ENCODE results near the gene SPSB1. TPM values are rescaled to one million over a fixed set of nuclear protein-coding genes. Genes with fewer than 3 reads are reported as not detected.
A peak's percentile ranks its signal among the peaks of the same experiment; 100 is the strongest.

The SPSB1 gene
- total and polyA plus RNA-seq, 2 of the 4 experiments (the other 2 are of a cell fraction): 16.7 to 19.8 TPM

DNA sequence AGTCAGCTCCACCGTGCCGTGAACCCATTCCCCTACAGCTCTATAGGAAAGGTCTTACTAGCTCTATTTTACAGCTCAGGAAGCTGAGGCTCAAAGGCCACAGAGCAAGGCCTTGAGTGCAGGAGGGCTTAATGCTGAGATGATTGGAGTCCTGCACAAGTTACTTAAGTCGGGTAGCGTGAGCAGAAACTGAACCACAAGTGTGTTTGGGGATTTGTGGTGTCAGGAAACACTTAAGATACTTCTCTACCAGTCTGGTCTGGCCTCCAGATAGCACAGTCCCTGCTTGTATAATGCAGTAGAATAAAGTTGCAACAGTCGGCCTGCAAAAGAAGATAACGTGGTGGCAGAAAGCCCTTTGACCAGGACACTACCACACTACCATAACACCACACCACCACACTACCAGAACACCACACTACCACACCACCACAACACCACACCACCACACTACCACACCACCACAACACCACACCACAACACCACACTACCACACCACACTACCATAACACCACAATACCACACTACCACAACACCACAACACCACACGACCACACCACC is 118.1 kb downstream of the SPSB1 start:
- POLR2A ChIA-PET (ENCODE audit: unreplicated experiment): no interaction called here

More for the DNA sequence above, 118.1 kb downstream of the SPSB1 start:
- Histone ChIP-seq H3K4me2 (ENCODE audit: low read depth, low read length) (no peak overlapping the region), H3K4ac (ENCODE audit: low read depth, low read length) (peak overlapping the region; percentile 87), H3K56ac (ENCODE audit: extremely low read depth, insufficient read depth, low read length) (no peak overlapping the region), H2BK5ac (ENCODE audit: low read depth, low read length, poor library complexity, severe bottlenecking) (peak overlapping the region; percentile 97), H3K4me1 (ENCODE audit: control insufficient read depth, insufficient read depth, low read length) (peaks cover 18% of the 10 kb centered on the region), H2BK120ac (ENCODE audit: low read depth, low read length) (peak overlapping the region; percentile 57), H4K91ac (ENCODE audit: insufficient read depth, low read depth, low read length) (peak overlapping the region; percentile 5; the same call in 1 of the 2 replicates), H3K9me1 (ENCODE audit: insufficient read depth, low read length) (peaks cover 19% of the 10 kb centered on the region), H2AK9ac (replicated peaks; ENCODE audit: low read depth, low read length, poor library complexity) (peak overlapping the region; percentile 81), H2BK15ac (ENCODE audit: low read depth, low read length) (peak overlapping the region; percentile 90; the same call in 2 of the 3 replicates), H2AFZ (replicated peaks; ENCODE audit: low read length, poor library complexity) (peak overlapping the region; percentile 78), H2BK20ac (ENCODE audit: low read depth, low read length) (peak overlapping the region; percentile 78), H3K27ac (ENCODE audit: insufficient read depth, low read length) (peak overlapping the region; percentile 22; the same call in 1 of the 2 replicates), H4K20me1 (ENCODE audit: insufficient read depth, low read length) (no peaks in the 10 kb centered on the region), H3K14ac (replicated peaks; ENCODE audit: low read depth, low read length) (peak overlapping the region; percentile 98), H3K36me3 (ENCODE audit: control insufficient read depth, insufficient read depth, low read length) (no peaks in the 10 kb centered on the region), H3K79me1 (ENCODE audit: low read depth in 1 of 2, low read length in 2 of 2) (peaks cover 0 to 5% of the 10 kb centered on the region in 2 experiments; a peak in 1 of 4 replicates), H3K9ac (ENCODE audit: low read depth, low read length) (no peak overlapping the region), H3K9me3 (ENCODE audit: control insufficient read depth, insufficient read depth, low read length) (no peaks in the 10 kb centered on the region), H4K8ac (ENCODE audit: low read depth in 2 of 2, low read length in 2 of 2) (peak overlapping the region in 1 of 2 experiments; percentile 84; a peak in 2 of 4 replicates), H3K23ac (ENCODE audit: low read depth, low read length) (peak overlapping the region; percentile 81; the same call in 1 of the 2 replicates), H4K5ac (ENCODE audit: low read depth, low read length) (peak overlapping the region; percentile 75), H3K4me3 (ENCODE audit: insufficient read depth, low read depth, low read length) (no peak overlapping the region), H2AK5ac (ENCODE audit: low read depth, low read length) (peak overlapping the region; percentile 100), H3K27me3 (ENCODE audit: control insufficient read depth, insufficient read depth, low read length) (no peaks in the 10 kb centered on the region), H3K18ac (ENCODE audit: low read depth, low read length) (peak overlapping the region; percentile 64)
- intact Hi-C loops (cut with micrococcal nuclease): no loop called here
- in situ Hi-C loops (cut with MboI; ENCODE audit: low sequenced_read_pairs): no loop called here
- peak; percentile 26 for DNase-seq
- no TSS peak for BruUV-seq (replicated peaks)
- ATAC-seq (ENCODE audit: low read depth): no peak
- dilution Hi-C loops (cut with HindIII; ENCODE audit: low sequenced_read_pairs, unreplicated experiment): no loop called here
- CTCF ChIA-PET: no interaction called here
- no CpG with 5 or more reads among the region's 7 CpGs for WGBS, 2 experiments (ENCODE audit: extremely low coverage in 2 of 2, insufficient read length in 1 of 2)
- no peak for TF ChIP-seq MXI1 (IDR thresholded peaks at IDR 0.05; ENCODE audit: borderline replicate concordance, low read depth, low read length)
- TF ChIP-seq POLR2A (IDR thresholded peaks at IDR 0.05; ENCODE audit: low read depth, low read length): no peak
- no peak for TF ChIP-seq CHD1 (IDR thresholded peaks at IDR 0.05; ENCODE audit: low read depth, low read length)
- no peak for TF ChIP-seq FOS (IDR thresholded peaks at IDR 0.05; ENCODE audit: low read depth, low read length)
- no peak for TF ChIP-seq SMC3 (IDR thresholded peaks at IDR 0.05; ENCODE audit: low read depth, low read length)
- no peak for TF ChIP-seq CEBPB (IDR thresholded peaks at IDR 0.05; ENCODE audit: low read depth, low read length)
- TF ChIP-seq, protein P1, sequence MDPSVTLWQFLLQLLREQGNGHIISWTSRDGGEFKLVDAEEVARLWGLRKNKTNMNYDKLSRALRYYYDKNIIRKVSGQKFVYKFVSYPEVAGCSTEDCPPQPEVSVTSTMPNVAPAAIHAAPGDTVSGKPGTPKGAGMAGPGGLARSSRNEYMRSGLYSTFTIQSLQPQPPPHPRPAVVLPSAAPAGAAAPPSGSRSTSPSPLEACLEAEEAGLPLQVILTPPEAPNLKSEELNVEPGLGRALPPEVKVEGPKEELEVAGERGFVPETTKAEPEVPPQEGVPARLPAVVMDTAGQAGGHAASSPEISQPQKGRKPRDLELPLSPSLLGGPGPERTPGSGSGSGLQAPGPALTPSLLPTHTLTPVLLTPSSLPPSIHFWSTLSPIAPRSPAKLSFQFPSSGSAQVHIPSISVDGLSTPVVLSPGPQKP (IDR thresholded peaks at IDR 0.05; ENCODE audit: borderline replicate concordance, low read depth, low read length): no peak
- TF ChIP-seq RCOR1 (IDR thresholded peaks at IDR 0.05; ENCODE audit: insufficient replicate concordance, low read length): no peak
- no peak for TF ChIP-seq MAFK (IDR thresholded peaks at IDR 0.05; ENCODE audit: low read depth, low read length)
- TF ChIP-seq BHLHE40 (IDR thresholded peaks at IDR 0.05; ENCODE audit: low read depth, low read length): no peak

All from IMR-90 (cell line).